ES-I3 (cell line): Measurements from ENCODE around the gene CSNK1G1.

Source experiments
- H3K36me3 ChIP-seq: 2 replicates; pipeline ENCODE4 v1.6.1; 2013; ENCODE audit warnings: mild to moderate bottlenecking, low read length, control low read depth, moderate library complexity; ENCODE audit not compliant: insufficient read depth
- H3K4me1 ChIP-seq: 2 replicates; pipeline ENCODE4 v1.6.1; 2013; ENCODE audit warnings: mild to moderate bottlenecking, control low read depth, low read length; ENCODE audit not compliant: insufficient read depth
- H3K9ac ChIP-seq: 2 replicates; pipeline ENCODE4 v1.6.1; 2013; ENCODE audit warnings: low read depth, mild to moderate bottlenecking, low read length, moderate library complexity
- H3K9me3 ChIP-seq: 2 replicates; pipeline ENCODE4 v1.6.1; 2013; ENCODE audit warnings: mild to moderate bottlenecking, low read length, moderate library complexity; ENCODE audit not compliant: control insufficient read depth, insufficient read depth

Gene CSNK1G1

DNA sequence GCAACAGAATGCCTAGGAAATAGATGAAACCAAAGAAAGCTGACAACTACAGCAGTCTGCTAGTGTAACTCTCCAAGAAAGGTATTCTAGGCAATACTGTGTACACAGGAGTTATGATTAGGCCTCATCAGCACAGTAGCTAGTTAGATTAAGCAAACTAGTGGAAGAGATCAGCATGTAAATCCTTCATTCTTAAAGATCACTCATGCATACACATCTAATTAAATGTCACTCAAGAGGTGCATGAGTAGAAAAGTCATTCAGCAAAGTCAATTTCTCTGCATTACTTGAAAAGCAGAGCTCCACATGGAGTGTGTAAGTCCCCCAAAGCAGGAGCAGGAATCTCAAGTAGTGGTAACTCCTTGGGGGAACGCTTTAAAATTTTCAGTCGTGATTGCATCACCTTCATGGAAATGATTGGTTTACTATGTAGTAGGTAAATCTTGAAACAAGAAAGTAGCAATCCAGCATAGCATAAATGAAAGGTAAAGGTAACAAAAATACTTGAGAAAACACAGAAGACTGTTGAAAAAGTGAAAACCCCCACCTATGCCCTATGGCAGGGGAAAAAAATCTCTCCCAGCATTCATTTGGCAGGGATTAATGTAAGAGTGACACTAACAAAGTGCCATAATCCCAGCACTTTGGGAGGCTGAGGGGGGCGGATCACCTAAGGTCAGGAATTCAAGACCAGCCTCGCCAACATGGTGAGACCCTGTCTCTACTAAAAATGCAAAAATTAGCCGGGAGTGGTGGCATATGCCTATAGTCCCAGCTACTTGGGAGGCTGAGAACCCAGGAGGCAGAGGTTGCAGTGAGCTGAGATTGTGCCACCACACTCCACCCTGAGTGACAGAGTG lies 163.8 kb downstream of the CSNK1G1 start:
- H3K9ac ChIP-seq: no peak overlapping the region

GRCh38 chr15:64187396-64188191 lies 168.4 kb downstream of the CSNK1G1 start:
- no peaks in the 10 kb centered on the region for H3K9me3 ChIP-seq
- no peak overlapping the region for H3K9ac ChIP-seq
- H3K4me1 ChIP-seq: no peaks in the 10 kb centered on the region; the same call in 1 of the 2 replicates
- peaks cover 4% of the 10 kb centered on the region; the same call in 1 of the 2 replicates for H3K36me3 ChIP-seq

More for the DNA sequence above, 163.8 kb downstream of the CSNK1G1 start:
- H3K9me3 ChIP-seq: no peaks in the 10 kb centered on the region
- peaks cover 4% of the 10 kb centered on the region; the same call in 1 of the 2 replicates for H3K36me3 ChIP-seq
- no peaks in the 10 kb centered on the region; the same call in 1 of the 2 replicates for H3K4me1 ChIP-seq

DNA sequence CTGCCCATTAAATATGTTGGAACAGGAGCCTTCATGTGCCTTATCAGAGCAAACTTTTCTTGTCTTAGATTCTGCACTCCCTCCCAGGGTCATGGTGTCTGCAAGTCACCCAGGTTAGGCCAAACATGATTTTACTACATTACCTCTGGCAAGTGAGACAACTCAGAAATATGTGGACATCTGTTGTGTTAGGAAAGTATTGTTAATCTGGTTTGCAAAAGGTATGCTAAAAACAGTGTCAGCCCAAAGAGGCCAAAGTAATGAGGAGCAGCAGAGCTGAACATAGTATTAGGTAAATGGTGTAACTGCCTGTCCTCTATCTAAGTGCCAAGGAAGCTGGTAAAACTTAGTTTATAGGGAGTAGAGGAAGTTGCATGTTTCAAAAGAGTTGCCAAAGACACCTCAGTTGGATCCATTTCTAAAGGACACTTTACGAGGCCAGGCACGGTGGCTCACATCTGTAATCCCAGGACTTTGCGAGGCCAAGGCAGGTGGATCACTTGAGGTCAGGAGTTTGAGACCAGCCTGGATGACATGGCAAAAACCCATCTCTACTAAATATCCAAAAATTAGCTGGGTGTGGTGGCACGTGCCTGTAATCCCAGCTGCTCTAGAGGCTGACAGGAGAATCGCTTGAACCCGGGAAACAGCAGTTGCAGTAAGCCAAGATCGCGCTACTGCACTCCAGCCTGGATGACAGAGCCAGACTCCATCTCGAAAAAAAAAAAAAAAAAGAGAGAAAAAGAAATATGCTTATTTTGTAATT lies 170.6 kb downstream of the CSNK1G1 start:
- H3K36me3 ChIP-seq: peaks cover 4% of the 10 kb centered on the region; the same call in 1 of the 2 replicates
- no peak overlapping the region for H3K9ac ChIP-seq
- H3K9me3 ChIP-seq: no peaks in the 10 kb centered on the region
- no peaks in the 10 kb centered on the region for H3K4me1 ChIP-seq

DNA sequence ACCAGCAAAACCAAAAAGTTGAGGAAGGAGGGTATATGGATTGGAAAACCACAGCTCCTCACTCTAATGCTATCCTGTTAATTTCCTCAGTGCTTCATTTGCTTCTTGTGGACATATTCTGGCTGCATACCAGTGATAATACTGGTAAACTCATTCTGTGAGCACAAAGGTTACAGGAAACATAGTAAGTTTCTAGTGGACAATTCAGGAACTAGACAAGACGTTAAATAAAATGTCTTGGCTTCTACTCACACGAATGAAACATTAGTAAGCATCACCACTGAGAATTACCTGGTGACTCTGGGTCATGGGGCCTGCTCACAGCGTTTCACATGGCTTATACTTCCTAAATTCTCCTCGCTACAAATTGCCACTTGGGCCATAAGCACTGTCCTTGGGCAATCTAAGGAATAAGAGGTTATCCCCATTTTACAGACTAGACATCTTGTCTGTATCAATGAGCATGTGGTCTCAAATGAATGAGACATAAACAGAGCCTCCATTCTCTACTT lies 173.1 kb downstream of the CSNK1G1 start:
- no peak overlapping the region for H3K9ac ChIP-seq
- H3K4me1 ChIP-seq: no peaks in the 10 kb centered on the region
- no peaks in the 10 kb centered on the region; the same call in 1 of the 2 replicates for H3K36me3 ChIP-seq
- no peaks in the 10 kb centered on the region for H3K9me3 ChIP-seq

- H3K9me3 ChIP-seq: no peaks in the 10 kb centered on the region
- H3K36me3 ChIP-seq: peaks cover 5% of the 10 kb centered on the region
- H3K9ac ChIP-seq: no peak overlapping the region
These were observed 175.6 kb downstream of the CSNK1G1 start for GRCh38 chr15:64180235-64180824.

DNA sequence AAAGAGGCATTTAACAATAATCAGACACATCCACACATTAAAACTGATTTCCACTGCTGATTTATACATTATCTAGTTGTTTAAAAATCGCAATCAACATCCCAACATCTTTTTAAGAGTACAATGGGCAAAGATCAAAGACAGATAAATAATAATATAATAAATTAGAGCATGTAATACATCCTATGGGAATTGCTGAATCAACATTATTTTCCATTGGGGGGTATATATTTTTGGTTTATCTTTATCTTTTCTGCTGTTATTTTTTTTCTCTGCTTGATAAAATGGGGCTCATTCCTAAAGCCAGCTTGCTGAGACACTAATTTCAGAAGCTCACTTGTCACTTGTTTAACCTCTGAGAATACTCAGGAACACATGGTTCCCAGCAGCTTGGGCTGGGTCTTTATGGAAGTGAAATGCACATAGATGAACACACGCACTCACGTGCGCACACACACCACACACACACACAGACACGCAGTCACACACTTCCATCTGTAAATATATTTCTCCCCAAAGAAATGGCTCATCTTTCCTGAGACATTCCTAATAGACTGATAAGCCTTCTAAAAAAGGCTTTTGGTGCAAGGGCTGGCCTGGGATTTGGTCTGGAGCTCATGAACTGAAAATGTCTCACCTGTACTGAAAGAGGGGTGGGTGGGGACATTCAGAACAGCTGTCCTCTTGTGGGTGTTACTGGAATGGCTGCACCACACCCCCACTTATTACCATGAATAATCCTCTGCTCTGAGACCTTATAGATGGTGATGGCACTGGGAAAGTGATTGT lies 189.7 kb downstream of the CSNK1G1 start:
- H3K36me3 ChIP-seq: peaks cover 7% of the 10 kb centered on the region; the same call in 1 of the 2 replicates
- H3K9ac ChIP-seq: no peak overlapping the region
- H3K4me1 ChIP-seq: peaks cover 9% of the 10 kb centered on the region
- H3K9me3 ChIP-seq: no peaks in the 10 kb centered on the region

More at GRCh38 chr15:64180235-64180824, 175.6 kb downstream of the CSNK1G1 start:
- H3K4me1 ChIP-seq: no peaks in the 10 kb centered on the region

DNA sequence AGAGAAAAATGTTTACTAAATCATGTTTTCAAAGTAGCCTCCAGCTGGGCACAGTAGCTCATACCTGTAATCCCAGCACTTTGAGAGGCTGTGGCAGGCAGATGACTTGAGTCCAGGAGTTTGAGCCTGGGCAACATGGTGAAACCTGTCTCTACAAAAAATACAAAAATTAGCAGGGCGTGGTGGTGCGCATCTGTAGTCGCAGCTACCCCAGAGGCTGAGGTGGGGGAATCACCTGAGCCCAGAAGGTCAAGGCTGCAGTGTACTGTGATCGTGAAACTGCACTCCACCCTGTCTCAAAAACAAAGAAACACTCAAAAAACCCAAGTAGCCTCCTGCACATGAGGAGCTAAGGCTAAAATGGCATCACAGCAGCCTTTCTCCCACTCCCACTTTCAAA lies 191.5 kb downstream of the CSNK1G1 start:
- no peak overlapping the region for H3K9ac ChIP-seq
- no peaks in the 10 kb centered on the region for H3K9me3 ChIP-seq
- H3K36me3 ChIP-seq: peaks cover 12% of the 10 kb centered on the region
- peaks cover 9% of the 10 kb centered on the region for H3K4me1 ChIP-seq

GRCh38 chr15:64163659-64164362 lies 192.2 kb downstream of the CSNK1G1 start:
- no peaks in the 10 kb centered on the region for H3K9me3 ChIP-seq
- peaks cover 14% of the 10 kb centered on the region for H3K36me3 ChIP-seq
- H3K9ac ChIP-seq: peak overlapping the region; percentile 48
- peaks cover 9% of the 10 kb centered on the region for H3K4me1 ChIP-seq

GRCh38 chr15:64162869-64163658 lies 192.9 kb downstream of the CSNK1G1 start, which contains the start of gene PPIB:
TSS of gene PPIB (minus strand) at chr15:64163022. CDS start at chr15:64162986, 36 bp downstream.
- Histone ChIP-seq H3K9me3 (no peaks in the 10 kb centered on the region), H3K36me3 (peaks cover 18% of the 10 kb centered on the region), H3K9ac (peak within 1 kb of the TSS; percentile 90), H3K4me1 (peaks cover 9% of the 10 kb centered on the region)

DNA sequence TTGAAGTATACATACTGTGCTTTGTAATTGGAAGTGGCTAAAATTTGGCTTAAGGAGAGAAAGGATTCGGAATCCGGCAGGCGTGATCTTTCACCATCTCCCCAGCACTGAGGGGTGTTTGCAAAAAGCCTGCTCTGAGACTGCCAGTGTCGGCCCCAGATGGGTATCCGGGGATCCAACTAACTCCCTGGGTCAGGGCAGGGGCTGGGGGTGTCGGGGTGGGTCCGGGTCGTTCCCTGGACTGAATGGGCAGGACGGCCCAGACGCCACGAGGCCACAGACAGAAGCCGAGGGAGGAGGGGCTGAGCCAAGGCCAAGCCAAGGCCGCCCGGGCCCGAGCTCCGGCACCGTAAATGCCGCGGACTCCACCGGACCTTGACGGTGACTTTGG lies 193.5 kb downstream of the CSNK1G1 start:
- H3K9me3 ChIP-seq: no peaks in the 10 kb centered on the region
- peaks cover 24% of the 10 kb centered on the region for H3K36me3 ChIP-seq
- peaks cover 9% of the 10 kb centered on the region for H3K4me1 ChIP-seq
- peak overlapping the region; percentile 90 for H3K9ac ChIP-seq

DNA sequence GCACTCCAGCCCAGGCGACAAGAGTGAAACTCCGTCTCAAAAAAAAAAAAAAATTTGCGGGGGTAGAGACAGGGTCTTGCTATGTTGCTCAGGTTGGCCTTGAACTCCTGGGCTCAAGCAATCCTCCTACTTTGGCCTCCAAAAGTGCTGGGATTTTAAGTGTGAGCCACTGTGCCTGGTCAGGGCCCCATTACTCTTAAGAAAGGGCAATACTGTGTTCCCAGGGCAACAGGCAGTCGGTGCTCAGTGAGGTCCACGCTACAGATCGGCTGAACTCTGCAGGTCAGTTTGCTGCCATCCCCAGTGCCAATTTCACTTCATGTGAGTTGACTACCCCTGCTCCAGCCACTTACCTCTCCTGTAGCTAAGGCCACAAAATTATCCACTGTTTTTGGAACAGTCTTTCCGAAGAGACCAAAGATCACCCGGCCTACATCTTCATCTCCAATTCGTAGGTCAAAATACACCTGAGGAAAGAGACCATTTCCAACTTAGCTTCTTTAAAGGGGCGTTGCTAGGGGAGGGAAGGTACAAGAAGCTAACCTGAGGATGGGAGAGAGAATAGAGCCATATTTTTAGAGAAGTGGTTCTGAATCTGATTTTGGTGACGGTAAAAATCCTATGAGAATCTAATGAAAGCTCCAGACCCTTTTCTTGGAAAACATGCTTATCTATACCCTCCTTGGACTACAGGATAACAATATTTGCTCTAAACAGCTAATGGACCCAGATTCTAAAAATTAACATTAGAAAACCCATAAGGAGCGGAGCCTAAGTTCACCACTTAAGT lies 194.1 kb downstream of the CSNK1G1 start:
- peak overlapping the region; percentile 90 for H3K9ac ChIP-seq
- peaks cover 9% of the 10 kb centered on the region for H3K4me1 ChIP-seq
- H3K36me3 ChIP-seq: peaks cover 27% of the 10 kb centered on the region
- no peaks in the 10 kb centered on the region for H3K9me3 ChIP-seq
